ENCODE results near the gene CEP97. TPM values are rescaled to one million over a fixed set of nuclear protein-coding genes. Genes with fewer than 3 reads are reported as not detected.
A peak's percentile ranks its signal among the peaks of the same experiment; 100 is the strongest.
"Not testable (repeated sequence)": the region's sequence is repeated elsewhere in the genome, so short reads cannot be mapped to it uniquely, and the experiment has no call there.

Gene CEP97
- total RNA-seq, 4 donors from 2014 or later = 5.1 to 39.5 (median 17.0) TPM

DNA sequence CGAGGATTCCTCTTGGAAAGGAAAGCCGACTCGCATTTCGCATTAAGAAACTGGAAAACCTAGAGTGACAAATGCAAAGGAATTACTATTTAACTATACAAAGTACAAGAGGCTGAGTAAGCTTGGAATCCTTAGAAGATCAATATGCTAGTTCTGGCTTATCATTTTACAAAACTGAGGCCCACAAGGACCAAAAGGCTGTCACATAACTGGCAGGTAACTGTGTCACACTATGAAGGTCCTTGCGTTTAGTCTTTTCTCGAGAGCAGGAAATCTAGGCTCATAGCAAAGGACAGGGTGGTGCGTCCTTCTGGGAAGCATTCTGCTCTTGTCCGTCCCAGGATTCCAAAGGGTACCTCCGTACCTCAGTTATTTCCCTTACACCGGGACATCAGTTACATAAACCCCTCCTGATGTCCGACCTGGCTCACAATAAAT, 38.5 kb upstream of the CEP97 start:
- H3K27ac ChIP-seq = peak overlapping the region; percentile 92 to 98
- no peaks in the 10 kb centered on the region for H3K27me3 ChIP-seq
- no peaks in the 10 kb centered on the region for H3K4me1 ChIP-seq
- intact Hi-C loops (cut with DNase I; ENCODE audit: low total_unique reads) = no loop called here
- DNase-seq = no peak
- H3K36me3 ChIP-seq = no peaks in the 10 kb centered on the region
- no peak for TF ChIP-seq POLR2A (IDR thresholded peaks at IDR 0.05)
- TF ChIP-seq, protein P1, sequence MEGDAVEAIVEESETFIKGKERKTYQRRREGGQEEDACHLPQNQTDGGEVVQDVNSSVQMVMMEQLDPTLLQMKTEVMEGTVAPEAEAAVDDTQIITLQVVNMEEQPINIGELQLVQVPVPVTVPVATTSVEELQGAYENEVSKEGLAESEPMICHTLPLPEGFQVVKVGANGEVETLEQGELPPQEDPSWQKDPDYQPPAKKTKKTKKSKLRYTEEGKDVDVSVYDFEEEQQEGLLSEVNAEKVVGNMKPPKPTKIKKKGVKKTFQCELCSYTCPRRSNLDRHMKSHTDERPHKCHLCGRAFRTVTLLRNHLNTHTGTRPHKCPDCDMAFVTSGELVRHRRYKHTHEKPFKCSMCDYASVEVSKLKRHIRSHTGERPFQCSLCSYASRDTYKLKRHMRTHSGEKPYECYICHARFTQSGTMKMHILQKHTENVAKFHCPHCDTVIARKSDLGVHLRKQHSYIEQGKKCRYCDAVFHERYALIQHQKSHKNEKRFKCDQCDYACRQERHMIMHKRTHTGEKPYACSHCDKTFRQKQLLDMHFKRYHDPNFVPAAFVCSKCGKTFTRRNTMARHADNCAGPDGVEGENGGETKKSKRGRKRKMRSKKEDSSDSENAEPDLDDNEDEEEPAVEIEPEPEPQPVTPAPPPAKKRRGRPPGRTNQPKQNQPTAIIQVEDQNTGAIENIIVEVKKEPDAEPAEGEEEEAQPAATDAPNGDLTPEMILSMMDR (IDR thresholded peaks at IDR 0.05) = no peak
- peak overlapping the region; percentile 56 to 77 for H3K4me3 ChIP-seq
- no peaks in the 10 kb centered on the region for H3K9me3 ChIP-seq

- intact Hi-C loops (cut with DNase I; ENCODE audit: low total_unique reads) = no loop called here
- H3K9me3 ChIP-seq = no peaks in the 10 kb centered on the region
- no peaks in the 10 kb centered on the region for H3K4me1 ChIP-seq
- H3K27ac ChIP-seq = peak overlapping the region; percentile 92 to 98
- H3K36me3 ChIP-seq = no peaks in the 10 kb centered on the region
- H3K4me3 ChIP-seq = peak overlapping the region; percentile 56 to 77
- no peak for DNase-seq
- H3K27me3 ChIP-seq = no peaks in the 10 kb centered on the region
- TF ChIP-seq, protein P1 (IDR thresholded peaks at IDR 0.05) = no peak
- TF ChIP-seq POLR2A (IDR thresholded peaks at IDR 0.05) = no peak
Observed at GRCh38 chr3:101687142-101687931, 37.1 kb upstream of the CEP97 start.

- no peak for DNase-seq
- TF ChIP-seq, protein P1 (IDR thresholded peaks at IDR 0.05) = no peak
- TF ChIP-seq POLR2A (IDR thresholded peaks at IDR 0.05) = no peak
- intact Hi-C loops (cut with DNase I; ENCODE audit: low total_unique reads) = no loop called here
- Histone ChIP-seq H3K4me3 (no peak overlapping the region), H3K36me3 (no peaks in the 10 kb centered on the region), H3K9me3 (no peaks in the 10 kb centered on the region), H3K27me3 (no peaks in the 10 kb centered on the region), H3K4me1 (no peaks in the 10 kb centered on the region), H3K27ac (no peak overlapping the region)
Observed at GRCh38 chr3:101689286-101689685, 35.1 kb upstream of the CEP97 start.

DNA sequence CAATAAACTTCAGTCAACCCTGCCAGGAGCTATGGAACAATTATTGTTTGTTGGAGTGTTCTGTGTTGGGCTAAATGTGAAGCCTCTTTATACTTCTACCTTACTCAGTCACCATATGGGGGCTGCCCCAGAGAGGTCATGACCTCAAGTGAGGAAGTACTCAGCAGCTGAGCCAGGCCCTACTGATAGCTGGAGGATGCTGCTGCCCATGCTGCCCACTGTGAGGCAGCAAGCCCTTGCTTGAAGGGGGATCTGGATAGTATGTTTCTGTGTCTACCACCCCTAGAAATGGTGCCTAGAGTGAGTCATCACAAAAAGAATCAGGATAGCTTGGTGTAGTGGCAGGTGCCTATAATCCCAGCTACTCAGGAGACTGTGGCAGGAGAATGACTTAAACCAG, 33.4 kb upstream of the CEP97 start:
- Histone ChIP-seq H3K36me3 (no peaks in the 10 kb centered on the region), H3K4me1 (no peaks in the 10 kb centered on the region), H3K4me3 (no peak overlapping the region), H3K27ac (no peak overlapping the region), H3K27me3 (no peaks in the 10 kb centered on the region), H3K9me3 (no peaks in the 10 kb centered on the region)
- no peak for DNase-seq
- TF ChIP-seq, protein P1 (IDR thresholded peaks at IDR 0.05) = no peak
- no peak for TF ChIP-seq POLR2A (IDR thresholded peaks at IDR 0.05)
- intact Hi-C loops (cut with DNase I; ENCODE audit: low total_unique reads) = no loop called here

DNA sequence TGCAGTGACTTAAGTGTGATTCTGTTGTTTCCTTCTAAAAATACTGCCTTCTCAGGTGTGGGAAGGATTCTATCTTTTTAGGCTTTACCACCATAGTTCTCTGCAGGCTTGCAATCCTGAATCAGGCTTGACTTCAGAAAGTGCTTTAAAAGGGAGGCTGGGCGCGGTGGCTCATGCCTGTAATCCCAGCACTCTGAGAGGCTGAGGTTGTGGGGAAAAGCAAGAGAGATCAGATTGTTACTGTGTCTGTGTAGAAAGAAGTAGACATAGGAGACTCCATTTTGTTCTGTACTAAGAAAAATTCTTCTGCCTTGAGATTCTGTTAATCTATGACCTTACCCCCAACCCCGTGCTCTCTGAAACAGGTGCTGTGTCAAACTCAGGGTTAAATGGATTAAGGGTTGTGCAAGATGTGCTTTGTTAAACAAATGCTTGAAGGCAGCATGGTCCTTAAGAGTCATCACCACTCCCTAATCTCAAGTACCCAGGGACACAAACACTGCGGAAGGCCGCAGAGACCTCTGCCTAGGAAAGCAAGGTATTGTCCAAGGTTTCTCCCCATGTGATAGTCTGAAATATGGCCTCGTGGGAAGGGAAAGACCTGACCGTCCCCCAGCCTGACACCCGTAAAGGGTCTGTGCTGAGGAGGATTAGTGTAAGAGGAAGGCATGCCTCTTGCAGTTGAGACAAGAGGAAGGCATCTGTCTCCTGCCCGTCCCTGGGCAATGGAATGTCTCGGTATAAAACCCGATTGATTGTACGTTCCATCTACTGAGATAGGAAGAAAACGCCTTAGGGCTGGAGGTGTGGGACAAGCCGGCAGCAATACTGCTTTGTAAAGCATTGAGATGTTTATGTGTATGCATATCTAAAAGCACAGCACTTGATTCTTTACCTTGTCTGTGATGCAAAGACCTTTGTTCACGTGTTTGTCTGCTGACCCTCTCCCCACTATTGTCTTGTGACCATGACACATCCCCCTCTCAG, 32.4 kb upstream of the CEP97 start:
- H3K27ac ChIP-seq; intact Hi-C loops (cut with DNase I; ENCODE audit: low total_unique reads): not testable (repeated sequence)

More for the DNA sequence above, 32.4 kb upstream of the CEP97 start:
- H3K9me3 ChIP-seq, H3K4me3 ChIP-seq, H3K36me3 ChIP-seq, DNase-seq, H3K4me1 ChIP-seq, H3K27me3 ChIP-seq: not testable (repeated sequence)

Measured in uterus (tissue), 4 donors.